Fibroblast of mammary gland (primary cell): ENCODE measurements around the gene OBSCN.

Experiments
- DNase-seq: peaks from one replicate; pipeline ENCODE4 v3.0.0-alpha.2; 2010; ENCODE audit warnings: low read depth
- H3K4me3 ChIP-seq: 2 replicates; pipeline ENCODE4 v1.5.1; 2011; ENCODE audit warnings: low read depth, mild to moderate bottlenecking, low read length, moderate library complexity; ENCODE audit not compliant: control insufficient read depth
- TF ChIP-seq, protein P1 (sequence below): conservative IDR thresholded peaks from 2 replicates; pipeline ENCODE4 v1.5.1; 2011; ENCODE audit warnings: low read depth, low read length, inconsistent platforms; ENCODE audit not compliant: control insufficient read depth, insufficient read depth

Gene OBSCN

DNA sequence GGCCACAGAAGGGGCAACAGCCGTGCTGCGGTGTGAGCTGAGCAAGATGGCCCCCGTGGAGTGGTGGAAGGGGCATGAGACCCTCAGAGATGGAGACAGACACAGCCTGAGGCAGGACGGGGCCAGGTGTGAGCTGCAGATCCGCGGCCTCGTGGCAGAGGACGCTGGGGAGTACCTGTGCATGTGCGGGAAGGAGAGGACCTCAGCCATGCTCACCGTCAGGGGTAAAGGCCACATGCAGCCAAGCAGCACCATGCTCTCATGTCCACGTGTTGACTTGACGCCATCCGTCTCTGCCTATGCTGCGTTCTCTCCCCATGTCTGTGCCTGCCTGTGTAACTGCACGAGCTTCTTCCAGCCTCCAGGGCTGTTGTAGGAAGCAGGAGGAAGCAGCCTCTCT lies 85.5 kb downstream of the OBSCN start:
- DNase-seq: no peak
- TF ChIP-seq, protein P1, sequence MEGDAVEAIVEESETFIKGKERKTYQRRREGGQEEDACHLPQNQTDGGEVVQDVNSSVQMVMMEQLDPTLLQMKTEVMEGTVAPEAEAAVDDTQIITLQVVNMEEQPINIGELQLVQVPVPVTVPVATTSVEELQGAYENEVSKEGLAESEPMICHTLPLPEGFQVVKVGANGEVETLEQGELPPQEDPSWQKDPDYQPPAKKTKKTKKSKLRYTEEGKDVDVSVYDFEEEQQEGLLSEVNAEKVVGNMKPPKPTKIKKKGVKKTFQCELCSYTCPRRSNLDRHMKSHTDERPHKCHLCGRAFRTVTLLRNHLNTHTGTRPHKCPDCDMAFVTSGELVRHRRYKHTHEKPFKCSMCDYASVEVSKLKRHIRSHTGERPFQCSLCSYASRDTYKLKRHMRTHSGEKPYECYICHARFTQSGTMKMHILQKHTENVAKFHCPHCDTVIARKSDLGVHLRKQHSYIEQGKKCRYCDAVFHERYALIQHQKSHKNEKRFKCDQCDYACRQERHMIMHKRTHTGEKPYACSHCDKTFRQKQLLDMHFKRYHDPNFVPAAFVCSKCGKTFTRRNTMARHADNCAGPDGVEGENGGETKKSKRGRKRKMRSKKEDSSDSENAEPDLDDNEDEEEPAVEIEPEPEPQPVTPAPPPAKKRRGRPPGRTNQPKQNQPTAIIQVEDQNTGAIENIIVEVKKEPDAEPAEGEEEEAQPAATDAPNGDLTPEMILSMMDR: no peak
- no peak overlapping the region for H3K4me3 ChIP-seq

- no peak overlapping the region for H3K4me3 ChIP-seq
- DNase-seq: no peak
- TF ChIP-seq, protein P1: no peak
These were observed 86.1 kb downstream of the OBSCN start for GRCh38 chr1:228293816-228294500.

- TF ChIP-seq, protein P1: no peak
- H3K4me3 ChIP-seq: no peak overlapping the region
- DNase-seq: no peak
These were observed 86.9 kb downstream of the OBSCN start for GRCh38 chr1:228294717-228295116.

DNA sequence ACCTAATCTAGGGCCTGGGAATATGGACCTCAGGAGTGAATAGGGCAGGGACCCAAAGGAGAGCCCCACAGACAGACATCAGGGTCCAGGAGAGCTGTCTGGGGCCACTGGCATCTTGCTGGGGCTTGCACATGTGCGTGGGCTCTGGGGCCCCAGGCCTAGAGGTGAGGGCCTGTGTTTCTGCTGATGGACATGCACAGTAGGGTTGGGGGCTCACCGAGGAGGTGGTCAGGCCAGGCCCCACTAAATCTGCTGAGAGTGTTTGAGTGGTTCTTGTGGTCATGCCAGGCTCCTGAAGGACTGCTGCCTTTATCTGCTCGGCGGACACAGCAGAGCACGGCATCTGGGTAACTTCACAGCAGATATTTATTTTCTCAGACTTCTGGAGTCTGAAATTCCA lies 87.4 kb downstream of the OBSCN start:
- TF ChIP-seq, protein P1: no peak
- H3K4me3 ChIP-seq: no peak overlapping the region
- DNase-seq: no peak

GRCh38 chr1:228295981-228296380 lies 88.1 kb downstream of the OBSCN start:
- no peak overlapping the region for H3K4me3 ChIP-seq
- TF ChIP-seq, protein P1: no peak

GRCh38 chr1:228297242-228297641 lies 89.4 kb downstream of the OBSCN start:
- DNase-seq: no peak
- TF ChIP-seq, protein P1: no peak
- H3K4me3 ChIP-seq: no peak overlapping the region

More at GRCh38 chr1:228295981-228296380, 88.1 kb downstream of the OBSCN start:
- DNase-seq: no peak
